ENCODE measurements around the gene WDR55. TPM values are rescaled to one million over a fixed set of nuclear protein-coding genes. Genes with fewer than 3 reads are reported as not detected.

Gene WDR55
- total and polyA plus RNA-seq, 2 of the 8 experiments (the other 6 are each of a cell fraction or from before 2014, with no cell fraction given), result 15.3 to 22.7 TPM

DNA sequence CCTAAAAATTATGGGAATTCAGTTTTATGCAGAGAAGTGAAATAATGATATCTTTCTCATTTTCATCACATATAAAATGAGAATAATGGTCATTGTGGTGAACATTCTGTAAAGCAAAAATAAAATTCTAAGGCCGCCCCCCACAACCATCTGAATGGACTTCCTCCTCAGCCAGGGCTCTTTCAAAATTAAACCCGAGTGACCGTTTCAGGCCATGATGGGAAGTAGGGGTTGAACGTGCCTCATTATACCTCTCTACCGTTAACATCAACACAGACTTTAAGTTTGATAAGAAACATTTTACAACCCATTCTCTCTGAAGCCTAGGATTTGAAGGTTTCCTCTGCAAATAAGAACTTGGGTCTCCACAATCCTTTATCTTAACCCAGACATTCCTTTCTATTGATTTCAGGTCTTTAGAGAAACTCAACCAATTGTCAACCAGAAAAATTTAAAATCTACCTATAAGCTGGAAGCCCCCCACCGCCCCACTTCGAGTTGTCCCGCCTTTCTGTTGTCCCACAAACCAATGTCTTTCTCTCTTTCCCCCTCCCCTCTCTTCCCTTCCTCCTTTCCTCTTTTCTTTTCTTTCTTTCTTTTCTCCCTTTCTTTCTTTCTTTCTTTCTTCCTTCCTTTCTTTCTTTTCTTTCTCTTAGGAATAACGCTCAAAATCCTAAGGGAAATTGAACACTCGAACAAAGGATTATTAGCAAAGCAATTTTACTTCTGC lies 27.2 kb upstream of the WDR55 start:
- 94% methylated on average over 10 of the region's 10 CpGs; no CpG with 5 or more reads in 1 of the 2 experiments for WGBS, 2 experiments (ENCODE audit: extremely low coverage in 1 of 2, insufficient coverage in 1 of 2, insufficient read length in 1 of 2, insufficient replicate concordance in 2 of 2, low coverage in 1 of 2, low lambda C conversion rate in 2 of 2, missing lambda C conversion rate in 1 of 2)
- H2BK120ac ChIP-seq (replicated peaks; ENCODE audit: low read depth, low read length), result no peak overlapping the region
- no peak overlapping the region for H2AFZ ChIP-seq (ENCODE audit: low read length)
- H3K14ac ChIP-seq (ENCODE audit: insufficient read length), result no peak overlapping the region
- H3K9ac ChIP-seq (replicated peaks in 1 of 4; ENCODE audit: extremely low read depth in 1 of 4, low read depth in 3 of 4, low read length in 3 of 4), result no peak overlapping the region
- no peak overlapping the region for H4K5ac ChIP-seq (ENCODE audit: insufficient read length, low read depth, low read length)
- peaks cover 6% of the 10 kb centered on the region; the same call in 1 of the 2 replicates for H3K23me2 ChIP-seq (ENCODE audit: low read depth, low read length)
- H3K4me3 ChIP-seq (ENCODE audit: extremely low read depth in 1 of 4, insufficient read depth in 2 of 4, low read depth in 3 of 4, low read length in 4 of 4), result no peak overlapping the region
- no peak overlapping the region for H2BK20ac ChIP-seq (ENCODE audit: low read length)
- no peaks in the 10 kb centered on the region for H3K27me3 ChIP-seq (replicated peaks in 1 of 4; ENCODE audit: control insufficient read depth in 3 of 4, extremely low read depth in 1 of 4, insufficient read depth in 3 of 4, low read length in 3 of 4)
- no peak overlapping the region for H3K18ac ChIP-seq (ENCODE audit: extremely low read depth, low read length)
- no peak overlapping the region for H3K4me2 ChIP-seq (ENCODE audit: insufficient read depth in 1 of 2, low read depth in 2 of 2, low read length in 2 of 2)
- DNase-seq (ENCODE audit: low read depth in 1 of 2, low spot score in 2 of 2) (no peak), FAIRE-seq (no peak)
- no peak overlapping the region for H3K56ac ChIP-seq (replicated peaks; ENCODE audit: insufficient read length, low read depth, low read length)
- H3K4me1 ChIP-seq (replicated peaks in 1 of 4; ENCODE audit: control insufficient read depth in 3 of 4, insufficient read depth in 4 of 4, low read length in 3 of 4), result peaks cover 0 to 4% (median 3%) of the 10 kb centered on the region in 4 experiments; a peak in 4 of 7 replicates
- no peak overlapping the region for H4K8ac ChIP-seq (ENCODE audit: extremely low read depth, insufficient read depth, low read length)
- H3K9me3 ChIP-seq (ENCODE audit: insufficient read depth in 2 of 2, low read depth in 1 of 2, low read length in 1 of 2), result peaks cover 0 to 4% of the 10 kb centered on the region in 2 experiments; a peak in 2 of 4 replicates
- POLR2A ChIA-PET (ENCODE audit: partially characterized antibody), result interaction anchor here (1.1 to 2.7 kb wide), 2 partner anchors 11 to 90 kb away, joined by 3 to 27 read pairs; partner anchors contain the start of genes EIF4EBP3 and IK
- H3K4ac ChIP-seq (replicated peaks; ENCODE audit: insufficient read length, low read depth, low read length), result no peak overlapping the region
- H4K91ac ChIP-seq (replicated peaks; ENCODE audit: insufficient read length, low read length), result no peak overlapping the region
- no peak overlapping the region for H3K27ac ChIP-seq (ENCODE audit: low read depth, low read length)
- no peak overlapping the region for H2AK5ac ChIP-seq (ENCODE audit: low read depth, low read length)
- H4K20me1 ChIP-seq (replicated peaks in 1 of 2; ENCODE audit: control insufficient read depth in 1 of 2, insufficient read depth in 2 of 2, low read length in 2 of 2), result no peaks in the 10 kb centered on the region
- H3K79me2 ChIP-seq (ENCODE audit: control insufficient read depth in 1 of 2, insufficient read depth in 2 of 2, low read length in 2 of 2), result peaks cover 0 to 5% of the 10 kb centered on the region in 2 experiments; a peak in 1 of 4 replicates
- H3K23ac ChIP-seq (ENCODE audit: insufficient read length), result no peak overlapping the region
- CTCF ChIA-PET (ENCODE audit: partially characterized antibody), result interaction anchor here (1.0 to 3.1 kb wide), 5 partner anchors 9 to 252 kb away, joined by 3 to 12 read pairs (median 5); no protein-coding TSS in a partner anchor
- H2BK12ac ChIP-seq (ENCODE audit: low read depth, low read length), result no peak overlapping the region
- no peak overlapping the region for H2BK15ac ChIP-seq (ENCODE audit: low read length)
- no peaks in the 10 kb centered on the region; the same call in 1 of the 2 replicates for H3K79me1 ChIP-seq (ENCODE audit: low read depth, low read length)
- peaks cover 0 to 13% (median 5%) of the 10 kb centered on the region in 4 experiments; a peak in 4 of 8 replicates for H3K36me3 ChIP-seq (ENCODE audit: control insufficient read depth in 2 of 4, insufficient read depth in 4 of 4, low read length in 3 of 4)
- H2BK5ac ChIP-seq (ENCODE audit: low read depth, low read length), result no peak overlapping the region

Measured in H1 (cell line).